Prostate gland (tissue), 2 donors: ENCODE data around the gene SLC17A3.
A peak's percentile ranks its signal among the peaks of the same experiment; 100 is the strongest.

Experiments used
- CTCF ChIP-seq, 4 experiments: fragments of 200-600 bp in 2 of 4; fragments of 450-650 bp in 2 of 4; sonication (generic) in 2 of 4; IDR thresholded peaks; 1 replicate in 3 of 4; 2 replicates in 1 of 4; pipeline ENCODE4 v1.5.1; 2016 to 2019; ENCODE audit warnings: antibody characterized with exemption in 4 of 4, mild to moderate bottlenecking in 2 of 4, moderate library complexity in 2 of 4
- POLR2A ChIP-seq: fragments of 450-650 bp; IDR thresholded peaks from one replicate; pipeline ENCODE4 v1.6.1; 2016; ENCODE audit warnings: antibody characterized with exemption, mild to moderate bottlenecking
- POLR2AphosphoS5 ChIP-seq: sonication (generic); formaldehyde crosslinking; IDR thresholded peaks from one replicate; pipeline ENCODE4 v1.6.1; 2017; ENCODE audit warnings: antibody characterized with exemption

GRCh38 chr6:25889877-25890853 lies 16.1 kb upstream of the SLC17A3 start:
- peak in 3 of 4 experiments; percentile 42 to 67 (median 53) for TF ChIP-seq CTCF (IDR thresholded peaks at IDR 0.05)
- no peak for TF ChIP-seq POLR2AphosphoS5
- no peak for TF ChIP-seq POLR2A
